ENCODE results near the gene THAP12.

Gene THAP12

GRCh38 chr11:76380159-76380976 lies 564 bp downstream of the THAP12 start:
- DNase-seq (ENCODE audit: low read depth in 2 of 2), result peak; percentile 4 to 24

DNA sequence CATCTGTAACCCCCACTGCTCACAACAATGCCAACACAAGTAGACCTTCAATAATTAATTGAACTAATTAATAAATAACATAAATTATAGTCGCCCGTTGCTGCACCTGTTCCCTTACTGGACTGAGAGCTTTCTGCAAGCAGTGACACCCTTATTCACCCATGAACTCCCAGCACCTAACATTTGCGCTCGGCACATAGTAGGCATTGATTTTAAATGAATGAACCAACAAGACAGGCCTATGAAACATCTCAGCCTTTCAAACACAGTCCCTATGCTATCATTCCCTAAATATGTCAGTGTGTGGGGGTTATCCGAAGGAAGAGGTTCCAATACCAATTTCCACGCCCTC lies 1.1 kb downstream of the THAP12 start:
- DNase-seq (ENCODE audit: low read depth in 2 of 2), result no peak

DNA sequence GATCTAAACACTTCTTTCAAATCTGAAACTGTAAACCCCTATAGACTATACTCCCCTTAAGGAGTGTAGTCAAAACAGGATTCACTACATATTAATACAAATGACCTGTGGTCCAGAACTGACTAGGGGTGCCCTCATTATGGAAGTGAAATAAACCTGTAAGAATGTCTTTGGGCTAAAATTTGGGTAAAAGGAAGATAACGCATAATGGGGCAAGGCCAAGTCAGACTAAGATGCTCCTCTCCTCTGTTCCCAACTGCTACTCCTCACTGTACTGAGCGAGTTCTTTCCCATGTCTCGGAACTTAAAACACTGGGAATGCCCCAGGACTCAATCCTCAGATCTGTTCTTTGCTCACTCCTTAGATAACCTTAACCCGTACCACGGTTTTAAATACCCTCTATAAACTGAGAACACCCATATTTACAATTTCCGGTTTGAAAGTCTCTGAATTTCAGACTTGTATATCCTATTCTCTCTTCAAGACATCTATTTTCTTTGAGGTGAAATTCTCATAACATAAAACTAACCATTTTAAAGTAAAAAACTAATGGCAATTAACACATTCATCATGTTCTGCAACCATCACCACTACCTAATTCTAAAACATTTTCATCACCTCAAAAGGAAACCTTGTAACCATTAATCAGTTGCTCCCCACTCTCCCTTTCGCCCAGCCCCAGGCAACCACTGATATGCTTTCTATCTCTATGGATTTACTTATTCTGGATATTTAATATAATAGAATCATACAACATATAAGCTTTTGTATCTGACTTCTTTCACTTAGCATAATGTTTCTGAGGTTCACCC lies 4.0 kb downstream of the THAP12 start:
- DNase-seq (ENCODE audit: low read depth in 2 of 2), result no peak

GRCh38 chr11:76371170-76371569 lies 9.8 kb downstream of the THAP12 start:
- peak in 1 of 2 donors; percentile 7 for DNase-seq (ENCODE audit: low read depth in 2 of 2)

DNA sequence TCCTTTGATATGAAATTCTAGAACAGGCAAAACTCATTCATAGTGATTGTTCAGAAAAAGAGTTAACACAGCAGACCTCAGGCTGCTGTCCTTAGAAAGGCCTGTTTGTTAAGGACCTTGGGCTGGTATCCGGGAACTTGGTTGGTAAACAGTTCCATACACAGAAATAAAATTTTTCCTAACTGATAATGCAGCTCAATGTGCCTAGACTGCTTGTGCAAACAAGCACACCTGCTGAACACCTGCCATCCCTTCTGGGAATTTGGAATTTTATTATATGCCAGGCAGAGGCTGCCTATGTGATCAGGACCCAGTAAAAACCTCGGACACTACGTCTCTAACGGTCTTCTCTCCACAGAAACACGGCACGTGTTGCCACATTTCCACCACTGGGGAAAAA lies 11.5 kb downstream of the THAP12 start:
- DNase-seq (ENCODE audit: low read depth in 2 of 2), result no peak

- no peak for DNase-seq (ENCODE audit: low read depth in 2 of 2)
These were observed 12.4 kb downstream of the THAP12 start for GRCh38 chr11:76368490-76368889.

- DNase-seq (ENCODE audit: low read depth in 2 of 2), result no peak
These were observed 15.8 kb downstream of the THAP12 start for GRCh38 chr11:76365038-76365679.

DNA sequence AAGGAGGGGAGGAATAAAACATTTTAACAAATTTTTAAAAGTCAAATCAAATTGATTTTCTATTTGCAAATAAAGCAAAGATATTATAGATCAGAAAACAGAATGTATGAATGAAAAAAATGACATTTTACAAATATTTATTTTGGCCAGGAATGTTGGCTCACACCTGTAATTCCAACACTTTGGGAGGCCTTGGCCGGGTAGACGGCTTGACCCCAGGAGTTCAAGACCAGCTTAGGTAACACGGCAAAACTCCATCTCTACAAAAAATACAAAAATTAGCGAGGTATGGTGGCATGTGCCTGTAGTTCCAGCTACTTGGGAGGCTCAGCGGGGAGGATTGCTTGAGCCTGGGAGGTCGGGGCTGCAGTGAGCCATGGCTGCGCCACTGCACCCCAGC lies 18.2 kb downstream of the THAP12 start:
- no peak for DNase-seq (ENCODE audit: low read depth in 2 of 2)

GRCh38 chr11:76361776-76362175 lies 19.2 kb downstream of the THAP12 start:
- DNase-seq (ENCODE audit: low read depth in 2 of 2), result no peak

DNA sequence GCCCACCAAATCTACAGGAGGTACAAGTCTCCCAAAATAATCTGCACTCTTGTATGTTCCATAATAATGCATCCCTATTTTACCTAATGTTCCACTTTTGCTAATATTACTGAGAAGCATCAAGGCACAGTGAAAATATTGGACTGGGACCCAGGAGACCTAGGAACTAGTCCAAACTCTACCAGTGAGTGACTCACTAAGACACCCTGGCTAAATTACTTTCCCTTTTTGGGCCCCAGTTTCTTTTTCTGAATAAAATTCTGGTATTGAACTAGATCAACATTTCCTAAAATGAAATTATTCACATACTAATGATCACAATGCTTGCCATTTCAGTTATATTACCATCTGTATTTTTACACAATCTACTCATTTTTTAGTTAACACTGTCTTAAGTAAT lies 19.6 kb downstream of the THAP12 start:
- DNase-seq (ENCODE audit: low read depth in 2 of 2), result no peak

- DNase-seq (ENCODE audit: low read depth in 2 of 2), result no peak
These were observed 25.8 kb downstream of the THAP12 start for GRCh38 chr11:76355172-76355571.

GRCh38 chr11:76348348-76348747 lies 32.6 kb downstream of the THAP12 start:
- DNase-seq (ENCODE audit: low read depth in 2 of 2), result no peak

DNA sequence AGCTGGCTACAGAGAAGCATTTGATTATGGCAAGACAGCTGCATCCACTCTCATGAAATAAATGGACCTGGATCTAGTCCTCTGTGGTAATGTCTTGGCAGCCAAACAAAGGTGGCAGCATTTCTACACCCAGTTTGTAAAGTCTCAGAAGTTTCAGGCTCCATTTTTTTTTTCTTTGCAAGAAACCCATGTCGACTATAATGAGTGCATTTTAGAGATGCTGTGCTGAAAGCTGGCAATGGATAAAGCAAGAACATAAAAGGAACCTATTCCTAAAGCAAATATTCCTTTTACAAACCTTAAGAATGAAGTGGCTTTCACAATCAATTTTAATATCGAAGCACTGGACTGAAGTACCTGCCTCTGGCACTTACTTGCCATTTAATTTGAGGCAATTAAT lies 33.5 kb downstream of the THAP12 start:
- DNase-seq (ENCODE audit: low read depth in 2 of 2), result no peak

DNA sequence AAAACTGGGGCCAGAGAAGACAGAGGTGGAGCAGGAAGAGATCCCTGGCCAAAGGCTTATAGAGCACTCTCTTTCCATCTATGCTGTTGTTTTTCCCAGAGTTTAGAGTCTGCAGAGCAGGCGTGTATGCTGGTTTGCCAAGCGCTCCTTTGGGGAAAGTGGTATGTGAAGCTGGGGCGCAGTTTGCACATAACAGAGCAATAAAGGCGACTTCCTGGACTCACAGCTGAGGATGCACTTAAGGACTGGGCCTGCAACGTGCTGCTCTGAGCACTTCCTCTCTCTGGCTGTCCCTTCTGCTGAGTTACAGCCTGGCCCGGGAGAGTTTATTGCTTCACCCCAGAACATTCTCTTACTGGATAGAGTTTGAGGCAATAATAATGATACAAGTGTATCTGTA lies 41.7 kb downstream of the THAP12 start:
- no peak for DNase-seq (ENCODE audit: low read depth in 2 of 2)

DNA sequence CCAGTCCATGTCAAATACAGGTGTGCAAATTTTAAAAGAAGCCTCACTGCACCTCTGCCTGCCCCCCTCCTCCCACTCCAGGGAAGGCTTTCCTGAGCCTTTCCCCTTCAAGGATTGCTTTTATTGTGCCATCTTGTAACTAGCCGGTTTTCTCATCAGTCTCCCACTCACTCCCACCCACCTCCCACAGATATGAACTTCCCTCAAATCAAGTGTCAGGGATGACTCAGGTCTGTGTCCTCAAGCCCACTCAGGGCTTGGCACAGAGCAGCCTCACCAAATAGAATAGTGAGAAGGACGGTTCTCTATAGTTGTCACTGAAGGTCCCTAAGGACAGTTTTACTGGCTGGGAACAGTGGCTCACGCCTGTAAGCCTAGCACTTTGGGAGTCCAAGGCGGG lies 43.0 kb downstream of the THAP12 start:
- DNase-seq (ENCODE audit: low read depth in 2 of 2), result no peak

DNA sequence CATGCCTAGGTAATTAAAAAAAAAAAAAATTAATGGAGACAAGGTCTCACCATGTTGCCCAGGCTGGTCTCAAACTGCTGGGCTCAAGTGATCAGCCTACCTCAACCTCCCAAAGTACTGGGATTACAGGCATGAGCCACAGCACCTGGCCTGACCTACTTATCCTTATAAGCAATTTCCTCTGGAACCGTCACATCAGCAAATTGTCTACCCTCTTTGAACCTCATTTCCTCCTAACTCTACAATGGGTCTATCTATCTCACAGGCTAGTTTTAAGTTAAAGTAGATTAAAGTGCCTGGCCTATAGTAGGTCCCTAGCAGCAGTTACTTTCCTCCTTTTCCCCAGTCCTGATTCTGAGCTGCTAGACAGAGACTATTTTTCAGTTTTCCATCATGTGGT lies 43.5 kb downstream of the THAP12 start:
- DNase-seq (ENCODE audit: low read depth in 2 of 2), result no peak

DNA sequence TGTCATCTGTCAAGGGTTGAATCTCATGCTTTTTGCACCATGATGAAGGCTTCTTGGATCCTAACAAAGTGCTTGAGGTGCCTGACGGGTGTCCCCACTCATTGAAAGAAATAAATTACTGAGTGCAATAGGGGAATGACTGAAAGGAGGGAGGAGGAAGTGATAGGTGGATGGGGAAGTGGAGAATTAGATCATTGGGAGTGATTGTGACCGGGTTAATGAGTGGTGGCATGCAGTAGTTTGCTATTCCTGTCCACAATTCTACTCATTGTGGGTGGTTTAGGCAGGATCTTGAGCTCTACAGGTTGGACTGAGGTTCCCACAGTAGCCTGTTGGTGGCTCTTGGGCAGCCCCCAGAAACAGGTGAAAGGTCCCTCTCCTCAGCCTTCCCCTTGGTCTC lies 44.3 kb downstream of the THAP12 start:
- no peak for DNase-seq (ENCODE audit: low read depth in 2 of 2)

GRCh38 chr11:76335842-76336241 lies 45.1 kb downstream of the THAP12 start:
- no peak for DNase-seq (ENCODE audit: low read depth in 2 of 2)

DNA sequence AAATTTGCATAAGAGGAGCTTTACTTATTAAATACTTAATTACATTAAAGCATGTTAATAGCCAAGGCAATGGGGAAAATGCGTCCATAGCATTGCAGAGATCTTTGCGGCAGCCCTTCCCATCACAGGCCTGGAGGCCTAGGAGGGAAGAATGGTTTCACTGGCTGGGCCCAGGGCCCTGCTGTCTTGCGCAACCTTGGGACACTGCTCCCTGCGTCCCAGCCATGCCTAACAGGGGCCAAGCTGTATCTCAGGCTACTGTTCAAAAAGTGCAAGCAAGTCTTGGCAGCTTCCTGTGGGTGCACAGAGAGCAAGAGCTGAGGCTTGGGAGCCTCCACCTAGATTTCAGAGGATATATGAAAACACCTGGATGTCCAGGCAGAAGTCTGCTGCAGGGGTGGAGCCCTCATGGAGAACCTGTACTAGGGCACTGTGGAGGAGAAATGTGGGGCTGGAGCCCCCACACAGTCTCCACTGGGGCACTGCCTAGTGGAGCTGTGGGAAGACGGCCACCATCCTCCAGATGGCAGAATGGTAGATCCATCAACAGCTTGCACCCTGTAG lies 46.0 kb downstream of the THAP12 start:
- no peak for DNase-seq (ENCODE audit: low read depth in 2 of 2)

DNA sequence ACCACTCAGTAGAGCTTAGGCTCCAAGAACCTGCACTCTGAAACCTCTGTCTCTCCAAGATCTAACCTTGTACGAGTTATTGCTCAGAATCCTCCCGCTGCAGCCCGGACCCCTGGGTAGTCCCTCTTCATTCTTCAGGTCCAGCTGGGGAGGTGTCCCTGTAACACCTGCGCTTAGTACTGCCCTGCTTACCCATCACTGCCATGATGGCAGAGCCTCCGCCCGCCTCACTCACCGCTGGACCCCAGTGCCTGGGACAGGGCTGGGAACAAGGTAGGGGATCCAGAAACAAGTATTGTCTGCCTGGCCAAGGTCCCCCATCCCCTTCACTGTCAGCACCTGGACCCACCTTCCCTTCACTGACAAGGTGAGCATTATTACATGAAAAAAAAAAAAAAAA lies 50.3 kb downstream of the THAP12 start:
- DNase-seq (ENCODE audit: low read depth in 2 of 2), result no peak

DNA sequence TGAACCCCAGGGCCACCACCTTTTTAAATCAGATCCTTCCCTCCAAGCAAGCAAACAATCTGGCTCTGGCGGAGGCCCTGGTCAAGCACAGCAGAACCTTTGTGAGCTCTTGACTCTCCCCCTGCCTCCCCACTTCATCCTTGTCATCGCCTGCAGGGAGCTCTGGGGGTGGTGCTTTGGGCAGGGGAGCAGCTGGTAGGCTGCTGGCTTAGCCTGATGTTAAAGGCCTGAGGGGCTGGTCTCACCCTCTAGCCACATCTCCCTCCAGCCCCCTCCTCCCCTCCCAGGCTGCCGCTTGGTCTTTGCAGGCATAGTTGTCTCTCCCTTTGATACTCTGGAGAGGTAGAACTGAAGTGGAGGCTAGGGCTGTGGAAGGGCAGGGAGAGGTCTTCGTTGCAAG lies 50.9 kb downstream of the THAP12 start:
- no peak for DNase-seq (ENCODE audit: low read depth in 2 of 2)

GRCh38 chr11:76329084-76329648 lies 51.8 kb downstream of the THAP12 start:
- DNase-seq (ENCODE audit: low read depth in 2 of 2), result no peak
